Measurements from ENCODE around the gene PSPN. TPM values are rescaled to one million over a fixed set of nuclear protein-coding genes. Genes with fewer than 3 reads are reported as not detected.

Gene PSPN
- total RNA-seq, 2 experiments from 2014 or later: 0.81 to 0.85 TPM

- ChIA-PET CTCF (no interaction called here), POLR2A (no interaction called here)
- Mint-ChIP-seq H3K27ac (no peak overlapping the region), H3K4me1 (ENCODE audit: low read depth) (peaks cover 24% of the 10 kb centered on the region), H3K9me3 (no peaks in the 10 kb centered on the region), H3K4me3 (no peak overlapping the region), H3K36me3 (ENCODE audit: low read depth) (peaks cover 25% of the 10 kb centered on the region), H3K27me3 (no peaks in the 10 kb centered on the region)
- peaks cover 24% of the 10 kb centered on the region for H3K4me1 ChIP-seq (ENCODE audit: insufficient read depth, low read length)
- TF ChIP-seq CTCF (IDR thresholded peaks at IDR 0.05): no peak
- intact Hi-C loops (cut with DNase I, micrococcal nuclease): loop anchor here in 1 of 2 experiments (10.0 kb wide), 1 partner anchor 108 kb away; the partner anchor contains the start of gene TUBB4A
- no peak for DNase-seq
- H3K27me3 ChIP-seq (ENCODE audit: control insufficient read depth in 1 of 2, insufficient read depth in 2 of 2, low read length in 2 of 2): no peaks in the 10 kb centered on the region
- no peak for ATAC-seq (ENCODE audit: poor library complexity)
- no peak overlapping the region for H3K4me3 ChIP-seq (ENCODE audit: low read length)
- H3K27ac ChIP-seq (ENCODE audit: low read depth in 1 of 2, low read length in 2 of 2): no peak overlapping the region
- H3K9me3 ChIP-seq (ENCODE audit: control insufficient read depth in 1 of 2, insufficient read depth in 1 of 2, low read length in 2 of 2): no peaks in the 10 kb centered on the region
- peaks cover 5% of the 10 kb centered on the region for H3K36me3 ChIP-seq (ENCODE audit: insufficient read depth, low read length)
These were observed 20.6 kb upstream of the PSPN start for GRCh38 chr19:6396305-6396704.

- Histone ChIP-seq H3K4me3 (ENCODE audit: low read length) (no peak overlapping the region), H3K27me3 (ENCODE audit: control insufficient read depth in 1 of 2, insufficient read depth in 2 of 2, low read length in 2 of 2) (no peaks in the 10 kb centered on the region), H3K9me3 (ENCODE audit: control insufficient read depth in 1 of 2, insufficient read depth in 1 of 2, low read length in 2 of 2) (no peaks in the 10 kb centered on the region), H3K4me1 (ENCODE audit: insufficient read depth, low read length) (peaks cover 29% of the 10 kb centered on the region), H3K36me3 (ENCODE audit: insufficient read depth, low read length) (peaks cover 12% of the 10 kb centered on the region), H3K27ac (ENCODE audit: low read depth in 1 of 2, low read length in 2 of 2) (no peak overlapping the region)
- ATAC-seq (ENCODE audit: poor library complexity): no peak
- no peak for TF ChIP-seq CTCF (IDR thresholded peaks at IDR 0.05)
- Mint-ChIP-seq H3K4me3 (peak overlapping the region; percentile 97), H3K27me3 (no peaks in the 10 kb centered on the region), H3K27ac (peak overlapping the region; percentile 99), H3K36me3 (ENCODE audit: low read depth) (peaks cover 36% of the 10 kb centered on the region), H3K4me1 (ENCODE audit: low read depth) (peaks cover 29% of the 10 kb centered on the region), H3K9me3 (no peaks in the 10 kb centered on the region)
- ChIA-PET POLR2A (no interaction called here), CTCF (no interaction called here)
- intact Hi-C loops (cut with DNase I, micrococcal nuclease): loop anchor here in 1 of 2 experiments (10.0 kb wide), 1 partner anchor 110 kb away; the partner anchor contains the start of gene TUBB4A
- DNase-seq: no peak
These were observed 19.1 kb upstream of the PSPN start for GRCh38 chr19:6394831-6395230.

GRCh38 chr19:6393983-6394412, 18.3 kb upstream of the PSPN start:
- Histone ChIP-seq H3K27ac (ENCODE audit: low read depth in 1 of 2, low read length in 2 of 2) (peak overlapping the region; percentile 89 to 98), H3K9me3 (ENCODE audit: control insufficient read depth in 1 of 2, insufficient read depth in 1 of 2, low read length in 2 of 2) (no peaks in the 10 kb centered on the region), H3K36me3 (ENCODE audit: insufficient read depth, low read length) (peaks cover 20% of the 10 kb centered on the region), H3K27me3 (ENCODE audit: control insufficient read depth in 1 of 2, insufficient read depth in 2 of 2, low read length in 2 of 2) (no peaks in the 10 kb centered on the region), H3K4me1 (ENCODE audit: insufficient read depth, low read length) (peaks cover 29% of the 10 kb centered on the region), H3K4me3 (ENCODE audit: low read length) (peak overlapping the region; percentile 78)
- peak overlapping the region; percentile 97 for H3K4me3 Mint-ChIP-seq
- ChIA-PET POLR2A (interaction anchor here (2.6 to 3.4 kb wide), 3 partner anchors 22 to 32 kb away, joined by 21 to 29 read pairs (median 27); partner anchors contain the start of genes ALKBH7, CLPP and KHSRP), CTCF (no interaction called here)
- H3K4me1 Mint-ChIP-seq (ENCODE audit: low read depth): peaks cover 29% of the 10 kb centered on the region
- intact Hi-C loops (cut with DNase I, micrococcal nuclease): loop anchor here (1.0 to 10.0 kb wide), 9 partner anchors 21 to 195 kb away; partner anchors contain the start of genes ALKBH7 (in 1 of the 2), CLPP (in 1 of the 2), KHSRP (in 1 of the 2) and TUBB4A (in 1 of the 2)
- ATAC-seq (ENCODE audit: poor library complexity) (no peak), DNase-seq (peak in 8 of 14 experiments; percentile 61 to 89 (median 68))
- TF ChIP-seq CTCF (IDR thresholded peaks at IDR 0.05): no peak
- no peaks in the 10 kb centered on the region for H3K9me3 Mint-ChIP-seq
- peak overlapping the region; percentile 99 for H3K27ac Mint-ChIP-seq
- no peaks in the 10 kb centered on the region for H3K27me3 Mint-ChIP-seq
- H3K36me3 Mint-ChIP-seq (ENCODE audit: low read depth): peaks cover 42% of the 10 kb centered on the region

All from CD4-positive, alpha-beta T cell (primary cell).